OCI-LY1 (cell line): ENCODE data around the gene SAMMSON.

Experiments
- EZH2 ChIP-seq: fragments of 200-600 bp; sonication (generic), shearing (Covaris generic); IDR thresholded peaks from 2 replicates; pipeline ENCODE4 v1.8.0; 2017; ENCODE audit warnings: borderline replicate concordance, mixed run types, mild to moderate bottlenecking, antibody characterized with exemption, low read length, moderate library complexity, mixed read lengths
- TF ChIP-seq, protein P1 (sequence below): fragments of 200-600 bp; sonication (generic), shearing (Covaris generic); IDR thresholded peaks from 2 replicates; pipeline ENCODE4 v1.5.1; 2017; ENCODE audit warnings: mild to moderate bottlenecking, antibody characterized with exemption, low read length, moderate library complexity, mixed read lengths

DNA sequence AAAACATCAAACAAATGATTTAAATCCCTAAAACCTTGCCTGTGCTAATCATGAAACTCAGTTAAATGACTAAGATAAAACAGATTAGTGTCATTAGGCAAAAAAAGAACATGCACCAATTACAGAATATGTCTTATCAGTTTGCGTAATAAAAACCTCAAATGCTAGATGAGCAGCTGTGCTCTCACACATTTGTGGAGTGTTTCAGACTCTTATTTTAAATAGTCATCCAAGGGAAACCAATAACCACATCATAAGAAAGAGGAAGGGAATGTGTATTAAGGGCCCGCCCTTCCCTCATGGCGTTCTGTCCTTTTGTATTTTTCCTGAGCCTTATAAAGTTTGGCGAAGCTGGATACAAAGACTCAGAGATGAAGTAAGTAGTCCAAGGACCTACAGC lies 6.6 kb downstream of the SAMMSON start:
- TF ChIP-seq, protein P1, sequence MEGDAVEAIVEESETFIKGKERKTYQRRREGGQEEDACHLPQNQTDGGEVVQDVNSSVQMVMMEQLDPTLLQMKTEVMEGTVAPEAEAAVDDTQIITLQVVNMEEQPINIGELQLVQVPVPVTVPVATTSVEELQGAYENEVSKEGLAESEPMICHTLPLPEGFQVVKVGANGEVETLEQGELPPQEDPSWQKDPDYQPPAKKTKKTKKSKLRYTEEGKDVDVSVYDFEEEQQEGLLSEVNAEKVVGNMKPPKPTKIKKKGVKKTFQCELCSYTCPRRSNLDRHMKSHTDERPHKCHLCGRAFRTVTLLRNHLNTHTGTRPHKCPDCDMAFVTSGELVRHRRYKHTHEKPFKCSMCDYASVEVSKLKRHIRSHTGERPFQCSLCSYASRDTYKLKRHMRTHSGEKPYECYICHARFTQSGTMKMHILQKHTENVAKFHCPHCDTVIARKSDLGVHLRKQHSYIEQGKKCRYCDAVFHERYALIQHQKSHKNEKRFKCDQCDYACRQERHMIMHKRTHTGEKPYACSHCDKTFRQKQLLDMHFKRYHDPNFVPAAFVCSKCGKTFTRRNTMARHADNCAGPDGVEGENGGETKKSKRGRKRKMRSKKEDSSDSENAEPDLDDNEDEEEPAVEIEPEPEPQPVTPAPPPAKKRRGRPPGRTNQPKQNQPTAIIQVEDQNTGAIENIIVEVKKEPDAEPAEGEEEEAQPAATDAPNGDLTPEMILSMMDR = no peak
- no peak for TF ChIP-seq EZH2
